HG03060 (cell line): ENCODE results near the gene KIAA0753.
"Not testable (repeated sequence)": the region's sequence is repeated elsewhere in the genome, so short reads cannot be mapped to it uniquely, and the experiment has no call there.

Experiments
- ATAC-seq: cut with Tn5 transposase; IDR thresholded peaks from one replicate; pipeline ENCODE4 v1.9.1; 2021; ENCODE audit warnings: low read depth, moderate number of reproducible peaks; ENCODE audit not compliant: unreplicated experiment

KIAA0753 gene

DNA sequence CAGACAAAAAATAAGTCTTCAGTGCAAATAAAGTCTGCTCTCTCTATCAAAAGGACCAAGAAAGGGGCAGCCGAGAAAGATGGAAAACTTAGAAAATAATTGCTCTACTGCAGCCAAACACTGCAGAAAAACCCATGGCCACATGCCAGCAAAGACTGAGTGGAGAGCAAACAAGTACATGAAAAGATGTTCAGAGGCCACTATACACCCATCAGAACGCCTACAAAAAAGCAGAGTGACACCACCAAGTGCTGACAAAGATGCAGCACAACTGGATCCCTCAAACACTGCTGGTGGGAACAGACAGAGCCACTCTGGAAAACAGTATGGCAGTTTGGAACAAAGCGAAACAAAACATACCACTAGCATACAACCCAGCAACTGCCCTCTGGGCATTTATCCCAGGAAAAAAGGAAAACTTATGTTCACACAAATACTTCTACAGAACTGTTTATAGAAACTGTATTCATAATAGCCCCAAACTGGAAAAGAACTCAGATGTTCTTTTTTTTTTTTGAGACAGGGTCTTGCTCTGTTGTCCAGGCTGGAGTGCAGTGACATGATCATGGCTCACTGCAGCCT lies 36.7 kb downstream of the KIAA0753 start:
- no peak for ATAC-seq

DNA sequence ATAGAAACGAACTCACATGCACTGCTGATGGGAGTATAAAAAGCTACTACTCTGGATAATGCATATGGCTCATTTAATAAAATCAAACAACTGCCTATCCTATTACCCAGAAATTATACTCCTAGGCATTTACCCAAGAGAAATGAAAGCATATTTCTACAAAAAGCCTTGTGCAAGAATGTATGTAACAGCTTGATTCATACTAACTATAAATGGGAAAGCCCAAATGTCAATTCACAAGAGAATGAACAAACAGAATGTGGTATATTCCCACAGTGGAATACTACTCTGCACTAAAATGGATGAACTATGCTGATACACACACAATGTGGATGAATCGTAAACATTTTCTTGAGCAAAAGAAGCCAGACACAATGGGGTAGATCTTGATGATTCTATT lies 38.4 kb downstream of the KIAA0753 start:
- no peak for ATAC-seq

DNA sequence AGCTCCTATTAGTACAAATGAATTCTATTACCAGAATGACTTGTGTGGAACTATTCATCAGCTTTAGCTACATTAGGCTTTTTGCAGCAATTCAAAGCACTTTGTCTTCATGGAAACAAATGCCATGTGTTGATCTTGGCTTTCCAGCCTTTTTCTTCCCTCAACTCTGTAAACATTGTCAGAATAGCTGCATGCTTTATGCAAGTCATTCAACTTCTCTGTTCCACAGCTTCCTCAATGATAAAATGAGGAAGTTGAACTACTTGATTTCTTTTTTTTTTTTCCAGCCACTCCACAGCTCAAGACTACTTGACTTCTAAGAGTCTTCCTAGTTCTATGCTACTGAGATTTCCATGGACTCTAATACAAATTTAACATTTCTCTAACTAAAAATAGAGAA lies 41.1 kb downstream of the KIAA0753 start:
- ATAC-seq: no peak

DNA sequence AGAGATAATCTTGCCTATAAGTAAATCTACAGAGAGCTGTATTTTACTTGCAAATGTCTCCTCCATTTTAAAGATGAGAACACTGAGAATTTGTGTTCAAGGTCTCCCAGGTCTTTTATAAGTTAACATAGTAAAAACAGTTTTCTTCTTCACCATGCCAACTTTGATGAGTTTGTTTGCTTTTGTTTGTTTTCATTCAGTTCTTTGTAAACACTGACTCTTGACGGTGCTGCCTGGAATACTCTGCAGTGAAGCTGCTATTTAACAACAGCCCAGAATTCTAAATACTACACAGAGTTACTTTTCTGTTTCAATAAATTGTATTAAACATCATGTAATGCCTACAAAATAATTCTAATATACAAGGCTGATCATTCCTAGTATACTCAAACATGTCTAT lies 42.8 kb downstream of the KIAA0753 start:
- ATAC-seq: no peak

DNA sequence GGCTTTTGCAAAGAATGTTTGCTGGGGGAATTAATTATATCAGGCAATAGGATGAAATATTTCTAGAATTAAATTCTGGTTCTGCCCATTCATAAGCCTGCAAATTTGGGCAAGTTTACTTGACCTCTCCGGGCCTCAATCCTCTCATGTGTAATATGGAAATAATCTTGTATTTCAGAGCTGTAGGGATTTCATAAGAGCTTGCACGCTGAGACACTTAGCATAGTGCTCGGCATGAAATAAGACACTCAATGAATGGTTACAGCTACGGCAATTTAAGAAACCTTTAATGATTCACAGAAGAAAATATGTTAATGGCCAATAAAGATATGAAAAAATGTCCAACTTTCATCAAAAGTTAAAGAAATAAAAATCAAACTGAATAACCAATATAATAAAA lies 43.6 kb downstream of the KIAA0753 start:
- ATAC-seq: no peak

DNA sequence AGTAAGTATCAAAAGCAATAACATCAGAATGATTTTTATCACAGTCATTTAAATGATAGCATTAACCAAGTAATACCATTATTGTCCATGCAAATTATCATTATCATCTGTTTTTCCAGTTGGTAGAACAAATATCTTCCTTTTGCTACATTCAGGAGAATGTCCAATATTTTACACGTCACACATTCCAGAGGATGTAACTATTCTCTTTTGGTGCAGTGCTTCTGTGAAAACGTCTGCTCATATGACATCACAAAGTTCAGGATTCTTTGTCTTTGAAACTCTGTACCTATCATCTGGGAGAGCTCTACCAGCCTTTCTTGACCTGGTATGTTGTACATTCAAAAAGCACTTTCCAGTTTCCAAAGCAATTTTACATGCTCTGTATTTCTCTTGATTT lies 44.0 kb downstream of the KIAA0753 start:
- no peak for ATAC-seq

DNA sequence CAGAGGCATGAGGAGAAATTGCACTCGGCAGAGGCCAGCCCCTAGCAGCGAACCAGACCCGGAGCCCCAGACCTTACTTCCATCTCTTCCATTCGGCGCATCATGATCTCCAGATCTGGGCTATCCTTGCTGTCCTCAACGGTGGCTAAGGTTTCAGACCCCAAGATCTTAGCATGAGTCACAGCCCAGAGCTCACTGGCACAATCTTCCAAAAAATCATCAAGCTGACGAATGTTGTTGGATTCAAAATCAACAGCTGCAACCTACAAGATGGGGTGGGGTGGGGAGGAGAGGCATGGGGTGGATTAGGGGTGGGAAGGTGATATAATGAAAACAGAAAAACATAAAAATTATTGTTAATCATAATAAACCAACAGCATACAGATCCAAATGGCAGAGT lies 44.4 kb downstream of the KIAA0753 start:
- no peak for ATAC-seq

DNA sequence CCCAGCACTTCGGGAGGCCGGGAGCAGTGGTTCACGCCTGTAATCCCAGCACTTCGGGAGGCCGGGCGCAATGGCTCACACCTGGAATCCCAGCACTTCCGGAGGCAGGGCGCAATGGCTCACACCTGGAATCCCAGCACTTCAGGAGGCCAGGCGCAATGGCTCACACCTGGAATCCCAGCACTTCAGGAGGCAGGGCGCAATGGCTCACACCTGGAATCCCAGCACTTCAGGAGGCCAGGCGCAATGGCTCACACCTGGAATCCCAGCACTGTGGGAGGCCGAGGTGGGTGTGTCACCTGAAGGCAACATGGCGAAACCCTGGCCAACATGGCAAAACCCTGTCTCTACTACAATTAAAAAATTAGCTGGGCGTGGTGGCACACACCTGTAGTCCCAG lies 47.1 kb downstream of the KIAA0753 start:
- ATAC-seq: not testable (repeated sequence)

DNA sequence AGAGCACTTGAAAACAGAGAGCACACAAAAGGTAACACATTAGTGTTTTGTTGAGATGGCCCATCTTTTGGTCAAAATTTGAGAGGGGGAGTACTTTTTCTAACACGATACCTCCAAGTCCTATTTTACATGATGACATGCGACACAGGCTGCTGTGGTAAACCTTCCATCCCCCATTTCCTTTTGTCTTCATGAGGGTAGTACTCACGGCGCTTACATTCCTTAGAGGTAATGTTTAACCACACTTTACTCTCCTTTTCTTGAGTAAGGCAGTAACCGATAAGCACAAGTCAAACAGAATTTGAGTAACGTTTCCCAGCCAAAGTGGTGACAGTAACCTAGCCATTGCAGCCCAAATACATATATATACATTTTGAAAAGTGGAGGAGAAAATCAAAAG lies 48.3 kb downstream of the KIAA0753 start:
- ATAC-seq: no peak

DNA sequence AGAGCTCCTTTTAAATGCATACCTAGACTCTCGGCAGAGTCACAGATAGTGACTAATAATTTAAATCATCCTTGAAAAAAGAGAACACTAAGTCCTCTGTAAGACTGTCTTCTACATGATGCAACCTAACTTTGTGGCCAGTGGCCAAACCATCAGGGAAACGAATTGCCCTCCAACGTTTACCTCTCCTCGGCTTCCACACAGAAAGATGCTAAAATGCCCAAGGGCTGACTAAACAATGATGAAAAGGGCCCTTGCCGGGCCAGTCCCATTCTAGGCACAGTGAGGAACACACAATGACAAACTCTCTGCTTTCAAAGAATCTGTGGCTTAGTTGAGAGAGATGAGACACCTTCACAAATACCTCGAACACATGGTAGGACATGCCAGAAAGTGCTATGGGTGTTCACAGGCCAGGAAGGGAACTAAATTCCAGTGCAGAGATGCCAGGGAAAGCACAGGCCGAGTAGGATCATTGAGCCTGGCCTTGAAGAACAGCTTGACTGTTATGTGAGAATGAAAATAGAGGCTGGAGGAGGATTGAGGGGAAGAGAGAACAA lies 48.8 kb downstream of the KIAA0753 start:
- no peak for ATAC-seq

DNA sequence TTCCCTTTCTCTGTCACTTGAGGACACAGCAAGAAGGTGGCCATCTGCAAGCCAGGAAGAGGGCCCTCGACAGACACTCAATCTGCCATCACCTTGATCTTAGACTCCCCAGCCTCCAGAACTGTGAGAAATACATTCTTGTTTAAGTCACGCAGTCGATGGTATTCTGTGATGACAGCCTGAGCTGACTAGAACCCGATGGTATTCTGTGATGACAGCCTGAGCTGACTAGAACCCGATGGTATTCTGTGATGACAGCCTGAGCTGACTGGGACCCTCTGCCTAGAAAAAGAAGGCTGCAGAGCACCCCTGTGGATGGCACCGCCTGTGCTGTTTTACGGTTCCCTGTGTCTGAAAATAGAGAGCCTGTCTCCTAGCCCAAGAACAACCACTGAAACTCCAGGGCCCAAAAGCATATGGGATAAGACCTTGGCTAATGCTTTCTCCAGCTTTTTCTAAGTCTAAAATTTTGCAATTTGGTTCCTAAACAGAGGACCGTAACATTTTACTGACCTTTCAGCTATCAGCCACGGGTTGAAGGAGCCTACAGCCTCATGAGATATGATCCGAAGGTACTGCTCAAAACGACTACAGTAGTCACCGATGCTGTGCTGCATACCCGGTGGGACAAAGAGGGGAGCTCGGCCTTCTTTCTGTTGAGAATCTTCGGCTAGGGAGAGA lies 51.1 kb downstream of the KIAA0753 start:
- no peak for ATAC-seq

DNA sequence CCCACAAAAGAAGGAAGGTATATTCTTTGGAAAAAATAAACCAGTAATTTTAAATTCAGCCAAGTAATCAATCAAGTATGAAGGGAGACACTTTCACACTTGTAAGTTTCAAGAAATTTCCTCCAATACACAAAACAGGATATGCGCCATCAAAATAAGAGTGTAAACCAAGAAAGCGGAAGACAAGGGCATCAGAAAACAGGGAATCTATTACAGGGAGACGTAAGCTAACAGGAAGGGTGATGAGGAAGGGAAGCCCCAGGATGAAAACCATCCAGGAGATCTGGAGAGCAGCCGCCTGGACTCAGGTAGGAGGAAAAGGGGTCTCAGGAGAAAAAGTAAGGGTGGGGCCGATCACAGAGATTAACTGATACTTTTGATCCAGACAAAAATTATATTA lies 52.3 kb downstream of the KIAA0753 start:
- ATAC-seq: no peak

DNA sequence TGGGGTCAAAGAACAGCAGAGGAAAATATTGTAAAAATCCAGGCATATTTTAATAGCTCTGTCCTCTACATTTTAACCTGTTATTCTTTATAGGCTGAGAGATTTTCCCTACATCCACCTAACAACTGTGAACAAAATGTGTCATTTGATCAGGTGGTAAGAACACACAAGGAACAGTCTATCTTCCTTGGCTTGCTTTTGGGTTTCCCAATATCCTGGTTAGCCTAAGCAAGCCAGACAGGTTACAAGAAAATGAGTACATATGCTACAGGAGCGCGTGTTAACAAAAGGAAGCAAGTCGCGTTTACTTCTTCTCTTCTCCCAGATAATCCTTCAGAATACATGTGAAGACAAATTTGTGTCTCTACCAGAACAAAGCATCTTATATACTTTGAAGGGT lies 53.2 kb downstream of the KIAA0753 start:
- ATAC-seq: no peak

DNA sequence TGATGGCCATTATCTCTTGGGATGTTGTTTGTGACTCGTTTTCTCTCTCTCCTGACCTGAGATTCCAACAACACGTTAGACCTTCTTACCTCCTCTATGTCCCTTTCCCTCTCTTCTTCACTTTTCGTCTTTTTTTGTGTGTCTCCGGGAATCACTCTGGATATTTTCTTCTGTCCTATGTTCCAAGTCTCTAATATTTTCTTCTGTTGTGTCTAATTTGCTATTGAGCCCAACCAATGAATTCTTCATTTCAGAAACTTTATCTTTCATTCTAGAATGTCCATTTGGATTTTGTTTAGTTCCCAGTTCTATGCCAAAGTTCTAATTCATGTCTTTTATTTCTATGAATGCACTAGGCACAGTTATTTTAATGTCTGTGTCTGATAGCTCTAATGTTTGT lies 57.1 kb downstream of the KIAA0753 start:
- ATAC-seq: no peak

DNA sequence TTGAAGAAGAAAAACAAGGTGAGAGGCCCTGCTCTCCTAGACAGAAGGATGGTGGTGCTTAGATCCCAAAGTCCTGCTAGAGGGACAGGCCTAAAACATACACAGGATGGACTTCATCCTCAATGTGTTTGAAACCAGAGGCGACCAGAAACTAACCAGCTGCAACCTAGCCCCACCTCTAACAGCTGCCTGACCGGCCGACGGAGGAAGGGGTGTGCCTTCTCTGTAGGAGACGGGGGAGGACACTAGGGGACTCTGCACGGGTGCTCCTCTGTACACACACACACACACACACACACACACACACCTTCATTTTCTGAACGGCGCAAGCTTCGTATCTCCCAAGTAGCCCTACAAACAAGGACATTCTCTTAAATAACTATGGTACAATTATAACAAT lies 59.9 kb downstream of the KIAA0753 start:
- no peak for ATAC-seq

DNA sequence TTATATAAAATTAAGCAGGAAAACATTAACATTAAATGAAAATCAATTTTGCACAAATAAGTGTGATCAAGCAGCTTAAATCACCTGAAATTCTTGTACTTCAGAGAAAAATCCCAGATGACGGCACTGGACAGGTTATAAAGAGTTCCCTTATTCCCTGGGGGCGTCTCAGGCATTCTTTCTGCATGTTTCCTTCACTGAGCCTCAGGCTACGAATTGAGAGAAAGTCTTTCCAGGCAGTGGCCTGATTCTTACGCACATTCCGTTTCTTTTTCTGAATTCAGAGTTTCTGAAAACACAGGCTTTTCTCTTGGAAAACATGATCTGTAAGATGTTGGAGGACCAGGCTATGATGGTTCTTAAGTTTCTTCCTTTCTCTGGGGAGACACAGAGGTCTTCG lies 62.0 kb downstream of the KIAA0753 start:
- ATAC-seq: no peak

DNA sequence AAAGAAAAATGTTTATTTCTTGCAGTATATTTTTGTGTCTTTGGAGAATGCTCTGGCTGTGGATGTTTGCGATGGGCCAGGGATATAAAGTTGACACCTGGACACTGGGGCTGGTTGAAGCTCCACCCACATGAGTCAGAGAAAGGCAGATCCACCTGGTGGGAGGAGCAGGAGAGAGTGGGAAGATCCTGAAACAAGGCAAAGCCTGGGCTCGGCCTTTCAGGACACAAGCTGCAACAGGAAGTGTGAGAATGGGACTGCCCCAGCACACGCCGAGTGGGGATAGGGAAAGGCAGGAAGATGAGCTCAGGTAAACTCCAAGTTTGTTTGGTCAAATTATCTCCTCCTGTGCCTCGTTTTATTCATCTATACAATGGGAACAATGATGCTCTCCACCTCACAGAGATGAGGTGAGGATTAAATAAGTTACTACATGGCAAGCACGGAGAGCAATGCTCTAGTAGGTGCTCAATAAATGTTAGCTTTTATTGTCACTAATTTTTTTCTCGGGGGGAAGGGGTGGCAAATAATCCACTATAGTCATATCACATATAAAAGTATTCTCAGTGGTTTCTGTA lies 62.7 kb downstream of the KIAA0753 start:
- no peak for ATAC-seq

DNA sequence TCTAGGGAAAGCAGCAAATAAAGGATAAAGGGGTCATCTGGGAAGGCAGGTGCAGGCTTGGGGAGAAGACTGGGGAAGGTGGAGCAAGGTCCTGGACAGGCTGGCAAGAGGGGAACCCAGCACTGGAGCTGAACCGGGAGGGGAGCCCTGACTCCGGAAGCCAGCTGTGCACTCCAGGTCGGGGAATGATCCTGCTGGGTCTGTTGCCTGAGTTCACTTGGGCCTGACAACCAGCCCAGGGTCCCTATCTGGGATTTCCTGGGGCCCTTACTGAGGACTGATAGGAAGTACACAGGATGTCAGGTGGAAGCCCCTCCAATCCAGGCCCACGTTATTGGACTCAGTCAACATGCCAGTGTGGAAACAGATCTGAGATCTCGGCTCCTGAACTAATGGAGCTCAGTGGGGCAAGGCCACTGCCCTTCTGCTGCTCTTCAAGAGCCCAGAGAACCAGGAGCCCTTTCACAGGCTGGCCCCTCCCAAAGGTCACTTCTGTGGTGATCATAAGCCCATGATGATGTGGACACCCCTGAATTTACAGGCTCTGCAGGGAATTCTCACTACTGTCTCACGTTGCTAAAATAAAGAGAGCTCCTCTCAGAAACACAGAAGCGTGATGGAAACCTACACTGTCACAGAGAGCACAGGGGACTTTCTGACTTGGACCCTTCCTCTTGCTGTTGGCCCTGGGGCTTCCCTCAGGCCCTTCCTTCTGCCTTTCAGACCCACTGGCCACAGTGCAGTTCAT lies 64.3 kb downstream of the KIAA0753 start:
- ATAC-seq: no peak

DNA sequence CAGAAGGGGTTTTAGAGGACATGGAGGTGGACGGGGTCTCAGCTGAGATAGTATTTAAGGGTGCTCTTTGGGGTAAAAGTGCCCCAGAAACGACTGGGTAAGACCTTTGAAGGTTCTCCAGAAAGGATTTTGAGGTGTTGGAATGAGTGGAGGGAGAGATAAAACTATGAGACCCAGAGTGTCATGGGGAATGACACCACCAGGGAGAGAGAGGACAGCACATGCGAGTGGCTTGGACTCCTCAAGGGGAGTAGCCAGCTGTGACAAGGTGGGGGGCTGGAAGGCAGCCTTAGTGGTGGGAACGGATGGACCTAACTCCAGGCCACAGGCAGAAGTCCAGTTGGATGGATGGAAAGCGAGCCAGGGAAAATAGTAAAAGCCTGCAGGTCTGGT lies 64.9 kb downstream of the KIAA0753 start:
- no peak for ATAC-seq

DNA sequence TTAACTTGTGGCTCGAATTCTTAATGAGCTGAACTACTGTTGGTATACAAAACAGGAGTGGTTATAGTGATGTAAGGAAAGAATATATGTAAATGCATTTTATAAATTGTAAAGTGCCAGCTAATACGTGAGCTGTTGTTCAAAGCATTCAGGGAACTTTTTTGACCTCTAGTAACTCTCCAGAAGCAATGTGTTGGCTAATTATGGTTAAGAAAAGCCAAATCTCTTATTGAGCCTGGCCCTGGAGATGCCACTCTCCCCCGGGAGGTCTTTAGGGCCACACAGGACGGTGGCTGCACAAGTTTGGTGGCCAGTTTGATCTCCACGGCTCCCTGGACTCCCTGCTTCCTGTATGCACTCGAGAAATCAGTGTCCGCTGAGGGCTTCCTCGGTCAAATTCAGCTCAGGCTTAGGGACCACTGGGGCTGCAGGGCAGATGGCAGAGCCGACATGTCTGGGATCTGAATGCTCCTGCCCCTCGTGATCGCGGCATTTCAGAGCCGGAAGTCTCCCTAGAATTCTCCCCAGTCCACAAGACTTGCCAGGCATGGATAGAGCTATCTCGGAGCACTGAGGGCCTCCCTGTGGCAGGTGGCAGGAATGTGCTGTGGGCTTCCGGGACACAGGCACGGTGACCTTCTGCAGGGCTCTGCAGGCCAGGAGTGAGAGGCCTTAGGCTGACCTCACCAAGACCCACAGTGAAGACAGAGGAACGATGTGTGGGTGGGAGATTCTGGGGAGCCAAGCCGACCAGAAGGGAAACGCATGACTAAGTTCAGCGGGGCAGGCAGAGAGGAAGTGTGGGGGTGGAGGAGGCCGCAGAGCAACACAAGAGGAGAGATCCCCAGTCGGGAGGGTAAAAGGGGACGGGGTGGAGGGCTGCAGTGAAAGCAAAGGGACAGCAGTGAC lies 65.6 kb downstream of the KIAA0753 start:
- ATAC-seq: no peak
